NCI-H1436 (cell line): ENCODE data around the gene NOX3.
"Not testable (repeated sequence)": the region's sequence is repeated elsewhere in the genome, so short reads cannot be mapped to it uniquely, and the experiment has no call there.

Experiments
- DNase-seq: peaks from one replicate; lab custom pipeline; 2025; lab: John Stamatoyannopoulos, UW

Gene NOX3

DNA sequence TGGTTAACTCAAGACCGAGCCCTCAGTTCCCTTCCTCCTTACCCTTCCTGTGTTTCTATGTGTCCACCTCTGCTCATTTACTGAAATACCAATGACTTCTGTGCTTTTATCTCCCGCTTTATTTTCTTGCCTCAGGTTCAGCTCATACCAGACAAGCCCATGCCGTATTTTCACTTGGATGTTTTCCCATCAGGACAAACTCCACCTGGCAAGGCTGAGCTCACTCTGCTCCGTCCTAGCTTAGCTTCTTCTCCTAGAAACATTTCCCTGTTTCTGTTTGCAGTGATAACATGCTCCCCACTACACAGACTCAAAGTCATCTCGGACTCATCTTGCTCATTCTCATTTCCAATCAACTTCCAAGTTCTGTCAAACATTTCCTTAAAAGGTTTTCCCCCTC is 84.4 kb downstream of the NOX3 start:
- DNase-seq: no peak

DNA sequence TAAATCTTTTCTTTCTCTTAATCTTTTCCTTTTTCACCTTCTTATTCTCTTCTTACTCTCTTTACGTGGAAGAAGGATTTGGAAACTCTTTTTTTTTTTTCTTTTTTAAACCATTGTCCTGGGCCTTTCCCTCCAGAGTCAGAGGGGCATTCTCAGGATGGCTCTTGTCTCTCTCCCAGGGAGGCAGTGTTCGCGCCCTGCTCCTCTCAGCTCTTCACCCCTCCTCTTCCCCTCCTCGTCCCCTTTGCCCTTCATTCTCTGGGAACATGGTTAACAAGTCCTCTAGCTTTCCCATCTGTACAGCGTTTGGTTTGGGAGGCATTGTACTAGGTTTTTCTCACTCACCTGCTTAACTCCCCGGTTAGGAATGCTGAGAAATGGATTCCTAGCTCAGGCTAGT is 89.3 kb downstream of the NOX3 start:
- DNase-seq: no peak

DNA sequence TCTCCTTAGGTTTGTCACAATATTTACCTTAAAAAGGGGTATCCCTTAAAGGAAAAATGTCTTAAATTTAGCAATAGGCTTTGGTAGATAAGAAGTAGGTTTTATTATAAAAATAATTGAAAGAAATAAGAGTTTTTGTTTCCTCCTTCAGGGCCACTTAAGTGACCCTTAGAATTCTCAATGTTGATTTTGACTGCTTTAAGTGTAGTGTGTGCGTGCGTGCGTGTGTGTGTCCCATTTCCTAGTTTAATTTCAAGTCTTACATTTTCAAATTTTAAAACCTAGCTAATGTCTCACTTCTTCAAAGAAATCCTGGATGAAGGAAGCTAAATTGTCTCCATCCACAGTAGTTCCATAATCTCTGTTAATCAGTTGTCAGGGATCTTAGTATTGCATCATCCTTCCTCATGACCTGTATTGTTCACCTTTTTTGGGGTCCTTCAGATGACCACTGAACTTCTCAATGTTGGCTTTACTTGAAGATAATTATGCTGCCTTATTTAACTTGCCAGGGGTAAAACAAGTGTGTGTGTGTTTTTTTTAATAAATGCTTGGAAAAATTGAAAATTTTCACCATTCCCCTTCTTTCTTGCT is 90.7 kb downstream of the NOX3 start:
- no peak for DNase-seq

DNA sequence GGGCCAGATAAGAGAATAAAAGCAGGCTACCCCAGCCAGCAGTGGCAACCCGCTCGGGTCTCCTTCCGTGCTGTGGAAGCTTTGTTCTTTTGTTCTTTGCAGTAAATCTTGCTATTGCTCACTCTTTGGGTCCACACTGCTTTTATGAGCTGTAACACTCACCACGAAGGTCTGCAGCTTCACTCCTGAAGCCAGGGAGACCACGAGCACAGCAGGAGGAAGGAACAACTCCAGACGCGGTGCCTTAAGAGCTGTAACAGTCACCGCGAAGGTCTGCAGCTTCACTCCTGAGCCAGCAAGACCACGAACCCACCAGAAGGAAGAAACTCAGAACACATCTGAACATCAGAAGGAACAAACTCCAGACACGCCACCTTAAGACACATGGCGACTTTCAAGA is 91.6 kb downstream of the NOX3 start:
- DNase-seq: not testable (repeated sequence)

DNA sequence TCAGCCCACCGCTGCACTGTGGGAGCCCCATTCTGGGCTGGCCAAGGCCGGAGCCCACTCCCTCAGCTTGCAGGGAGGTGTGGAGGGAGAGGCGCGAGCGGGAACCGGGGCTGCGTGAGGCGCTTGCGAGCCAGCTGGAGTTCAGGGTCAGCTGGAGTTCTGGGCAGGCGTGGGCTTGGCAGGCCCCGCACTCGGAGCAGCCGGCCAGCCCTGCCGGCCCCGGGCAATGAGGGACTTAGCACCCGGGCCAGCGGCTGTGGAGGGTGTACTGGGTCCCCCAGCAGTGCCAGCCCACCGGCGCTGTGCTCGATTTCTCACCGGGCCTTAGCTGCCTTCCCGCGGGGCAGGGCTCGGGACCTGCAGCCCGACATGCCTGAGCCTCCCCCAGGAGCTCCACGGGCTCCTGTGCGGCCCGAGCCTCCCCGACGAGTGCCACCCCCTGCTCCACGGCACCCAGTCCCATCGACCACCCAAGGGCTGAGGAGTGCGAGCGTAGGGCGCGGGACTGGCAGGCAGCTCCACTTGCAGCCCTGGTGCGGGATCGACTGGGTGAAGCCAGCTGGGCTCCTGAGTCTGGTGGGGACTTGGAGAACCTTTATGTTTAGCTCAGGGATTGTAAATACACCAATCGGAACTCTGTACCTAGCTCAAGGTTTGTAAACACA is 92.5 kb downstream of the NOX3 start:
- DNase-seq: not testable (repeated sequence)

DNA sequence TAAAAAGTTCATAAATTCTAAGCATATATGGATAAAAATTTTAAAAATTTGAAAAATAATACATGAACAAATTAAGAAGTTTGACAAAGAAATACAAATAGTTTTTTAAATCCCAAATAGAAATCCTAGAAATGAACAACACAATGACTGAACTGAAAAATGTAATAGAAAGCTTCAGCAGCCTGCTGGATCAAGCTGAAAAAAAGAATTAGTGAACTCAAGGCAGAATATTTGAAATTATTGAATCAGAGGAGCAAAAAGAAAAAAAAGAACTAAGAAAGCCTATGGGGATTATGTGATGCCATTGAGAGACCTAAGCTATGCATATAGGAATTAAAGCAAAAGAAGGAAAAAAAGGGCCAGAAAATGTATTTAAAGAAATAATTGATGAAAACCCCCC is 101.5 kb downstream of the NOX3 start:
- DNase-seq: no peak

DNA sequence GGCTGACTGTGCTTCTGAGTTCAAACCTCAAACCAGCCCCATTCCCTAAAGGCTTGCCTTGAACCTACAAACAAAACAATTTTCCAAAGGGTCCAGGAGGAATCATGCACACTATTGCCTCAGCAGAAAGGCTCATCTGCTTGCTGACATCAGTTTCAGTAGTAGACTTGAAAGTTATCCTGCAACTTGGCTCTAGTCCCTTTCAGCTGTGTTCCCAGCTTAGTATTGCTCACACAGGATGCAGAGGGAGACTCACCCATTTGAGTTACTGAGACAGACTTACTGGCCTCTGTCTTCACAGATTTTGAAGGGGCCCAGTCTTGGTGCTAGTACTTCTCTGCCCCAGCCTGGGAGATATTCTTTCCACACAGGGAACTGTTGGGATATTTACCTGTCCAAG is 102.8 kb downstream of the NOX3 start:
- no peak for DNase-seq

DNA sequence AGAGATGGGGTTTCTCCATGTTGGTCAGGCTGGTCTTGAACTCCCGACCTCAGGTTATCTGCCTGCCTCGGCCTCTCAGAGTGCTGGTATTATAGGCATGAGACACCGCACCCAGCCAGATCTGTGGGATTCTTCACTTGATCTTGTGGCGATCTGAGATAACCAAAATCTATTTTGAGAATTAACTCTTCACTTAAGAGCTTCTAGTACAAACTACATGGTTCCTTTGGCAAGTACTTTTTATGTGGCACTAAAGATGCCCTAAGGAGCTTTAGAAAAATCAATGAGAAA is 103.6 kb downstream of the NOX3 start:
- DNase-seq: no peak

DNA sequence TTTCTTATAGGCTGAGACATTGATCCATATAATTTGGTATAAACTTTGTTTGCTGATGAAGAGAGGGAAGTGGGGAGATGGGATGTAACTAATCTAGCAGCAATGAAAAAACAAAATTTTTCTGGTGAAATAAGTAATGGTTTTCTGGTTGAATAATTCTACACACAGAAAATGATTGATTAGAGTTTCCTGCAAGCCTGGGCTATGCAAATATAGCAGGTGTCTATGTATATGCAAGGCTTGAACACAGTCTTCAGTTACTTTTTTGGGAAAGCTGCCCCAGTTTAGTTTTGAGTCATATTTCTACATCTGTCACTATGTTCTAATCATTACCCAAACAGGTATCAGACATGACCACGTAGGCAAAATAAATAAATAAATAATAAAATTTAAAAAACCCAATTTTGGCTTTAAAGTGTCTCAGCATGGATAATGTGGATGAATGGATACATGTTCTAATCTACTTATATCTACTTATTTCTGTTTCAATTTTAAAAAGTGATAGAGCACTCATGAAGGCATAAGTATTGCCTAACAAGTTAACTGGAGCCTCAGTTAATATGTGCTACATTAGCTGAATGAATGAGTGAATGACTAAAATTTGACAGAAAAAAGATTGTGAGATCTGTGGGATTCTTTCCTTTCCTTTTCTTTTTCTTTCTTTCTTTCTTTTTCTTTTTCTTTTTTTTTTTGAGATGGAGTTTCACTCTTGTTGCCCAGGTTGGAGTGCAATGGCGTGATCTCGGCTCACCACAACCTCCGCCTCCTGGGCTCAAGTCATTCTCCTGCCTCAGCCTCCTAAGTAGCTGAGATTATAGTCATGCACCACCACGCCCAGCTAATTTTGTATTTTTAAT is 104.1 kb downstream of the NOX3 start:
- no peak for DNase-seq

DNA sequence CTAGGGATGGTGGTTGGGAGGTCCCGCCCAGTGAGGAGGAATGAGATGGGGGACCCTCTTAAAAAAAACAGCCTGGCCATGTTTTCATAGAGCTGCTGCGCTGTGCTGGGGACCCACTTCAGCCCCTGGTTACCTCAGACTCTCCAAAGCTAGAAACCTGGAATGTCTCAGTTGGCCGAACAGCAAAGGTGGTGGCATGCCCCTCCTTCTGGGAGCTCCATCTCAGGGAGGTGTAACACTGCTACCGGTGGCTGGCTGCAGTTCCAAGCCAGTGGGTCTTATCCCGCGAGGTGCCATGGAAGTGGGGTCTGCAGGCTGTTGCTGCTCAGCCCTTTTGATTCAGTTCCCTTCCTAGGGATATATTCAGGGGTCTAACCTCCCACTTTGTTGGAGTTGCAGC is 105.7 kb downstream of the NOX3 start:
- DNase-seq: no peak

DNA sequence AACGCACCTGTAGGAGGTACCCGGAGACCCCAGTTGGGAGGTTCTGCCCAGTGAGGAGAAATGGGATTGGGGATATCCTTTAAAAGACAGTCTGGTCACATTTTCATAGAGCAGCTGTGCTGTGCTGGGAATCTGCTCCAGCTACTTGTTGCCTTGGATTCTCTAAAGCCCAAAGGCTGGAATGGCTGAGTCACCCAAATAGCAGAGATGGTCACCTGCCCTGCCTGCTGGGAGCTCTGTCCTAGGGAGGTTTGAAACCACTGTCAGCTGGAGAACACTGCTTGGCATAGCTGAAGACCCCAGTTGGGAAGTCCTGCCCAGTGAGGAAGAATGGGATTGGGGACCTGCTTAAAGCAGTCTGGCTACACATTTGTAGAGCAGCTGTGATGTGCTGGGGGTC is 106.5 kb downstream of the NOX3 start:
- no peak for DNase-seq

DNA sequence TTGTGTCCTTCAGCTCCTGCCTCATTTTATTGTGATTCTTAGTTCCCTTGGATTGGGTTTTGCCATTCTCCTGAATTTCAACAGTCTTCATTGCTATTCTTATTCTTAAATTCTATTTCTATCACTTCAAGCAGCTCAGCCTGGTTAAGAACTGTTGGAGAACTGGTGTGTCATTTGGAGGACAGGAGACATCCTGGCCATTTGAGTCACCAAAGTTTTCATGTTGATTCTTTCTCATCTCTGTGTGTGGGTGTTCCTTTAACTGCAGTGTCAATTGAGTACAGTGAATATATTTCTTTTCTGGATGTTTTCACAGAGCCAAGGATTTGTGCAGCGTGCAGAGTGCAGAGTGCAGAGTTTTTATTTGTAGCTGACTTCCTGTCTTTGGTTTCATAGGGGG is 107.8 kb downstream of the NOX3 start:
- no peak for DNase-seq

DNA sequence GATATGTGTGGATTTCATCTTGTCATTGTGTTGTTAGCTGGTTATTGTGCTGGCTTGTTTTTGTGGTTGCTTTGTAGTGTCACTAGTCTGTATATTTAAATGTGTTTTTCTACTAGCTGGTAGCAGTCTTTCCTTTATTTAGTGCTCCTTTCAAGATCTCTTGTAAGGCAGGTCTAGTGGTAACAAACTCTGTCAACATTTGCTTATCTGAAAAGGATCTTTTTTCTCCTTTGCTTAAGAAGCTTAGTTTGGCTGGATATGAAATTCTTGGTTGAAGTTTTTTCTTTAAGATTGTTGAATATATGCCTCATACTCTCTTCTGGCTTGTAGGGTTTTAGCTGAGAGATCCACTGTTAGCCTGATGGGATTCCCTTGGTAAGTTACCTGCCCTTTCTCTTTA is 108.7 kb downstream of the NOX3 start:
- DNase-seq: no peak
